ENCODE results near the gene NHLH2. TPM values are rescaled to one million over a fixed set of nuclear protein-coding genes. Genes with fewer than 3 reads are reported as not detected.

Gene NHLH2
- polyA plus RNA-seq, 1 experiment = not detected

- Histone ChIP-seq H3K27ac (ENCODE audit: low read depth, low read length) (no peak overlapping the region), H3K27me3 (ENCODE audit: control insufficient read depth, insufficient read depth, low read length) (no peaks in the 10 kb centered on the region), H3K9me3 (ENCODE audit: control insufficient read depth, insufficient read depth, low read length) (no peaks in the 10 kb centered on the region), H3K4me3 (ENCODE audit: low read depth, low read length) (no peak overlapping the region)
- no peak for TF ChIP-seq CTCF (IDR thresholded peaks at IDR 0.05; ENCODE audit: low read depth, low read length)
- ChIA-PET POLR2A (no interaction called here), CTCF (no interaction called here)
- no peak for DNase-seq (ENCODE audit: low read depth, low spot score)
These were observed 26.1 kb downstream of the NHLH2 start for GRCh38 chr1:115814685-115815398.

DNA sequence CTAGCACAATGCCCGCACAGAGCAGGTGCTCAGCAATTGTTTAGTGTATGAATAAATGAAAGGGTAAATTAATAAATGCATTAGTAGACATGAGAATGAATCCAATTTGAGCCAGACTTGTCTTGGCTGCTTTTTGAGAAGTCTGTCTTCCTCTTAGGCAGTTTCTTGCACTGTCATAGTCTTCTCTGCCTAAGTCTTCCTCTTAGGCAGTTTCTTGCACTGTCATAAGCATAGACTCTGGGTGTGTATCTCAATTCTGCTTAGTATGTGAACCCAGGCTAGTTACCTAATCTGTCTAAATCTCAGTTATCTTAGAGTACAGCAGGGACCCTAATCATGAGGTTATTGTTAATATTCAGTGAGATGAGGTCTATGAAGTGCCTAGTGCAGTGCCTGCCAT, 27.2 kb downstream of the NHLH2 start:
- TF ChIP-seq CTCF (IDR thresholded peaks at IDR 0.05; ENCODE audit: low read depth, low read length) = no peak
- H3K4me3 ChIP-seq (ENCODE audit: low read depth, low read length) = no peak overlapping the region
- peaks cover 2% of the 10 kb centered on the region for H3K27me3 ChIP-seq (ENCODE audit: control insufficient read depth, insufficient read depth, low read length)
- DNase-seq (ENCODE audit: low read depth, low spot score) = no peak
- no peak overlapping the region for H3K27ac ChIP-seq (ENCODE audit: low read depth, low read length)
- H3K9me3 ChIP-seq (ENCODE audit: control insufficient read depth, insufficient read depth, low read length) = no peaks in the 10 kb centered on the region
- ChIA-PET CTCF (no interaction called here), POLR2A (no interaction called here)

- no peak for DNase-seq (ENCODE audit: low read depth, low spot score)
- TF ChIP-seq CTCF (IDR thresholded peaks at IDR 0.05; ENCODE audit: low read depth, low read length) = no peak
- ChIA-PET CTCF (interaction anchor here (0.6 to 1.0 kb wide), 2 partner anchors 11 to 170 kb away, joined by 3 to 4 read pairs; no protein-coding TSS in a partner anchor), POLR2A (no interaction called here)
- Histone ChIP-seq H3K9me3 (ENCODE audit: control insufficient read depth, insufficient read depth, low read length) (no peaks in the 10 kb centered on the region), H3K27ac (ENCODE audit: low read depth, low read length) (no peak overlapping the region), H3K27me3 (ENCODE audit: control insufficient read depth, insufficient read depth, low read length) (peaks cover 2% of the 10 kb centered on the region), H3K4me3 (ENCODE audit: low read depth, low read length) (no peak overlapping the region)
These were observed 29.6 kb downstream of the NHLH2 start for GRCh38 chr1:115811140-115811828.

GRCh38 chr1:115810609-115811008, 30.3 kb downstream of the NHLH2 start:
- ChIA-PET POLR2A (no interaction called here), CTCF (interaction anchor here (1.0 to 1.3 kb wide), 3 partner anchors 167 to 171 kb away, joined by 3 to 4 read pairs (median 3); no protein-coding TSS in a partner anchor)
- Histone ChIP-seq H3K9me3 (ENCODE audit: control insufficient read depth, insufficient read depth, low read length) (no peaks in the 10 kb centered on the region), H3K4me3 (ENCODE audit: low read depth, low read length) (no peak overlapping the region), H3K27ac (ENCODE audit: low read depth, low read length) (no peak overlapping the region), H3K27me3 (ENCODE audit: control insufficient read depth, insufficient read depth, low read length) (peaks cover 2% of the 10 kb centered on the region)
- no peak for TF ChIP-seq CTCF (IDR thresholded peaks at IDR 0.05; ENCODE audit: low read depth, low read length)
- DNase-seq (ENCODE audit: low read depth, low spot score) = no peak

- TF ChIP-seq CTCF (IDR thresholded peaks at IDR 0.05; ENCODE audit: low read depth, low read length) = no peak
- CTCF ChIA-PET = interaction anchor here (1.1 to 1.3 kb wide), 2 partner anchors 168 to 172 kb away, joined by 3 read pairs; no protein-coding TSS in a partner anchor
- H3K27ac ChIP-seq (ENCODE audit: low read depth, low read length) = no peak overlapping the region
These were observed 31.1 kb downstream of the NHLH2 start for GRCh38 chr1:115809847-115810246.

More at GRCh38 chr1:115809847-115810246, 31.1 kb downstream of the NHLH2 start:
- Histone ChIP-seq H3K9me3 (ENCODE audit: control insufficient read depth, insufficient read depth, low read length) (no peaks in the 10 kb centered on the region), H3K27me3 (ENCODE audit: control insufficient read depth, insufficient read depth, low read length) (peaks cover 2% of the 10 kb centered on the region), H3K4me3 (ENCODE audit: low read depth, low read length) (no peak overlapping the region)
- POLR2A ChIA-PET = no interaction called here
- no peak for DNase-seq (ENCODE audit: low read depth, low spot score)
